IPS-20b (cell line): ENCODE data around the gene CRYBG1.

Experiments used
- H3K27ac ChIP-seq: one replicate; pipeline ENCODE4 v1.5.1; 2013; ENCODE audit warnings: low read length
- H3K27me3 ChIP-seq: 2 replicates; pipeline ENCODE4 v1.6.1; 2013; ENCODE audit warnings: mild to moderate bottlenecking, low read length, inconsistent platforms; ENCODE audit not compliant: insufficient read depth
- H3K36me3 ChIP-seq: 2 replicates; pipeline ENCODE4 v1.6.1; 2013; ENCODE audit warnings: low read depth, mild to moderate bottlenecking, inconsistent platforms, low read length, moderate library complexity; ENCODE audit not compliant: insufficient read depth
- H3K4me1 ChIP-seq: 2 replicates; pipeline ENCODE4 v1.6.1; 2013; ENCODE audit warnings: mild to moderate bottlenecking, control low read depth, inconsistent platforms, low read length, moderate library complexity; ENCODE audit not compliant: insufficient read depth
- H3K4me3 ChIP-seq: 2 replicates; pipeline ENCODE4 v1.5.1; 2013; ENCODE audit warnings: mild to moderate bottlenecking, low read length, inconsistent platforms
- H3K9ac ChIP-seq: 2 replicates; pipeline ENCODE4 v1.6.1; 2013; ENCODE audit warnings: low read depth, mild to moderate bottlenecking, inconsistent platforms, low read length, moderate library complexity
- H3K9me3 ChIP-seq: 2 replicates; pipeline ENCODE4 v1.6.1; 2013; ENCODE audit warnings: mild to moderate bottlenecking, low read depth, low read length, inconsistent platforms; ENCODE audit not compliant: insufficient read depth

CRYBG1 gene

GRCh38 chr6:106431405-106431804 lies 70.9 kb downstream of the CRYBG1 start:
- Histone ChIP-seq H3K36me3 (no peaks in the 10 kb centered on the region), H3K4me3 (no peak overlapping the region), H3K9me3 (no peaks in the 10 kb centered on the region), H3K4me1 (no peaks in the 10 kb centered on the region), H3K9ac (no peak overlapping the region), H3K27me3 (no peaks in the 10 kb centered on the region), H3K27ac (no peak overlapping the region)

GRCh38 chr6:106431972-106432371 lies 71.5 kb downstream of the CRYBG1 start:
- Histone ChIP-seq H3K9ac (no peak overlapping the region), H3K27me3 (no peaks in the 10 kb centered on the region), H3K27ac (no peak overlapping the region), H3K4me1 (no peaks in the 10 kb centered on the region), H3K9me3 (no peaks in the 10 kb centered on the region), H3K36me3 (no peaks in the 10 kb centered on the region), H3K4me3 (no peak overlapping the region)

- no peaks in the 10 kb centered on the region for H3K27me3 ChIP-seq
- no peak overlapping the region for H3K27ac ChIP-seq
- H3K9ac ChIP-seq = no peak overlapping the region
- H3K36me3 ChIP-seq = no peaks in the 10 kb centered on the region
- H3K4me1 ChIP-seq = no peaks in the 10 kb centered on the region
- no peak overlapping the region for H3K4me3 ChIP-seq
- H3K9me3 ChIP-seq = no peaks in the 10 kb centered on the region
Measured at GRCh38 chr6:106434530-106434929, 74.0 kb downstream of the CRYBG1 start.

- Histone ChIP-seq H3K4me1 (no peaks in the 10 kb centered on the region), H3K4me3 (no peak overlapping the region), H3K27me3 (no peaks in the 10 kb centered on the region), H3K9me3 (no peaks in the 10 kb centered on the region), H3K27ac (no peak overlapping the region), H3K9ac (no peak overlapping the region), H3K36me3 (no peaks in the 10 kb centered on the region)
Measured at GRCh38 chr6:106439459-106439858, 78.9 kb downstream of the CRYBG1 start.

GRCh38 chr6:106440546-106440945 lies 80.0 kb downstream of the CRYBG1 start:
- no peaks in the 10 kb centered on the region for H3K36me3 ChIP-seq
- H3K4me3 ChIP-seq = no peak overlapping the region
- H3K27me3 ChIP-seq = no peaks in the 10 kb centered on the region
- no peak overlapping the region for H3K27ac ChIP-seq
- H3K9me3 ChIP-seq = no peaks in the 10 kb centered on the region
- H3K4me1 ChIP-seq = no peaks in the 10 kb centered on the region
- no peak overlapping the region for H3K9ac ChIP-seq

GRCh38 chr6:106442395-106442794 lies 81.9 kb downstream of the CRYBG1 start:
- peaks cover 6% of the 10 kb centered on the region; the same call in 1 of the 2 replicates for H3K4me1 ChIP-seq
- no peaks in the 10 kb centered on the region for H3K36me3 ChIP-seq
- no peaks in the 10 kb centered on the region for H3K27me3 ChIP-seq
- H3K9me3 ChIP-seq = no peaks in the 10 kb centered on the region
- no peak overlapping the region for H3K4me3 ChIP-seq
- no peak overlapping the region for H3K9ac ChIP-seq
- no peak overlapping the region for H3K27ac ChIP-seq

- Histone ChIP-seq H3K4me3 (no peak overlapping the region), H3K9ac (no peak overlapping the region), H3K4me1 (peaks cover 6% of the 10 kb centered on the region; the same call in 1 of the 2 replicates), H3K27me3 (no peaks in the 10 kb centered on the region), H3K9me3 (no peaks in the 10 kb centered on the region), H3K27ac (no peak overlapping the region), H3K36me3 (no peaks in the 10 kb centered on the region)
Measured at GRCh38 chr6:106444777-106445507, 84.4 kb downstream of the CRYBG1 start.

GRCh38 chr6:106445508-106445878 lies 85.0 kb downstream of the CRYBG1 start:
- Histone ChIP-seq H3K9me3 (no peaks in the 10 kb centered on the region), H3K9ac (no peak overlapping the region), H3K36me3 (no peaks in the 10 kb centered on the region), H3K4me3 (no peak overlapping the region), H3K27ac (no peak overlapping the region), H3K27me3 (no peaks in the 10 kb centered on the region), H3K4me1 (peaks cover 6% of the 10 kb centered on the region; the same call in 1 of the 2 replicates)

GRCh38 chr6:106446287-106446885 lies 85.9 kb downstream of the CRYBG1 start:
- Histone ChIP-seq H3K4me3 (no peak overlapping the region), H3K27ac (no peak overlapping the region), H3K9ac (no peak overlapping the region), H3K27me3 (no peaks in the 10 kb centered on the region), H3K9me3 (no peaks in the 10 kb centered on the region), H3K36me3 (no peaks in the 10 kb centered on the region), H3K4me1 (peaks cover 6% of the 10 kb centered on the region; the same call in 1 of the 2 replicates)

GRCh38 chr6:106446983-106447382 lies 86.5 kb downstream of the CRYBG1 start:
- H3K36me3 ChIP-seq = no peaks in the 10 kb centered on the region
- no peaks in the 10 kb centered on the region for H3K27me3 ChIP-seq
- no peaks in the 10 kb centered on the region for H3K9me3 ChIP-seq
- no peak overlapping the region for H3K4me3 ChIP-seq
- H3K27ac ChIP-seq = no peak overlapping the region
- H3K4me1 ChIP-seq = peaks cover 6% of the 10 kb centered on the region; the same call in 1 of the 2 replicates
- no peak overlapping the region for H3K9ac ChIP-seq

- peaks cover 6% of the 10 kb centered on the region; the same call in 1 of the 2 replicates for H3K4me1 ChIP-seq
- H3K27ac ChIP-seq = no peak overlapping the region
- no peaks in the 10 kb centered on the region for H3K36me3 ChIP-seq
- H3K9ac ChIP-seq = no peak overlapping the region
- no peaks in the 10 kb centered on the region for H3K9me3 ChIP-seq
- H3K27me3 ChIP-seq = no peaks in the 10 kb centered on the region
- H3K4me3 ChIP-seq = no peak overlapping the region
Measured at GRCh38 chr6:106448000-106448426, 87.5 kb downstream of the CRYBG1 start.

- no peaks in the 10 kb centered on the region for H3K36me3 ChIP-seq
- peaks cover 19% of the 10 kb centered on the region; the same call in 1 of the 2 replicates for H3K4me1 ChIP-seq
- no peak overlapping the region for H3K4me3 ChIP-seq
- no peak overlapping the region for H3K9ac ChIP-seq
- H3K9me3 ChIP-seq = no peaks in the 10 kb centered on the region
- H3K27ac ChIP-seq = no peak overlapping the region
- H3K27me3 ChIP-seq = no peaks in the 10 kb centered on the region
Measured at GRCh38 chr6:106450653-106451052, 90.1 kb downstream of the CRYBG1 start.
